GF-D8 (cell line): ENCODE data around the gene EIF3L.

Source experiments
- DNase-seq: peaks from one replicate; lab custom pipeline; 2025; lab: John Stamatoyannopoulos, UW

Gene EIF3L

GRCh38 chr22:37817705-37818408 lies 31.4 kb upstream of the EIF3L start:
- no peak for DNase-seq

DNA sequence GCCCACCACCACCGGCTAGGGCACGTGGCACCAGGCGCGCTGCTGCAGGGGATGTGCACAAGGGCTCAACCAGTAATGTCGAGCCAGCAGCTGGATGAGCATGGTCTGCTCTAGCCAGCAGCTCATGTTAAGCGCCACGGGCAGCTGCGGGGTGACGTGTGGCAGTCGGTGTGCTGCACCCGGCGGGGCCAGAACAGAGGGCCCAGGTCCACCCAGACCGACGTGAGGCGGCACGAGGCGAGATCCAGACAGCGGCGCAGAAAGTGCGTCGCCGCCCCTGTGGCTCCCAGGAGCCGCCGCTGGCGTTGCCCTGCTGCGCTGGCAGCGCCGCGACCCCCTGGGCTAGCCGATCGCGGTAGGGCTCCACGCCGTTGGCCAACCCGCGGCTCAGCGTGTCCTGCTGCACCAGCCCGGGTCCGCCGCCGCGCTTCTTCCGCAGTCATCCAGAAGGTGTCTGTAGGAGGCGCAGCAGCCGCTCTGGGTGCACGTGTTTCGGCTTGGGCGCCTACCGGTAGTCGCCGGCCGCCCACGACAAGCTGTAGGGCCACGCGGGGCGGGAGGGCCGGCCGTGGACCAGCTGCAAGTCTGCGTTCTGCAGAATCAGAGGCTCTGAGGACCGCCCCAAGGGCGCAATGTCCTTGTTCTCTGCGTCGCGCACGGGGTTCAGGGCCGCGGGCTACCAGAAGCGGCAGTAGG lies 30.7 kb upstream of the EIF3L start:
- DNase-seq = no peak

DNA sequence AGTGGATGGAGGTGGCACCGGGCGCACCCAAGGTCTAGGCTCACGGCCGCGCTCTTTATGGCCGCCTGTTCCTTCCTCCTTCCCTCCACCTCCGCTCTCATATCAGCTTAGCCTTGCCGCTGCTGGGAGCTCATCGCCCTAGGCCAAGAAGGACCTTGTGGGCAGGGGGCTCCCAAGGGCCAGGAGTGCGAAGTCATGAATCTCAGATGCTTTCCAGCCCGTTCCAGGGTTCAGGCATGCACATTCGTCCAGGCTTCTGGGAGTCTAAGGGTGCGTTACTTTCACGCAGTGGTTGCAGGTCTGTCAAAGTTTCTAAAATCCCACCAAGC lies 30.1 kb upstream of the EIF3L start:
- no peak for DNase-seq

DNA sequence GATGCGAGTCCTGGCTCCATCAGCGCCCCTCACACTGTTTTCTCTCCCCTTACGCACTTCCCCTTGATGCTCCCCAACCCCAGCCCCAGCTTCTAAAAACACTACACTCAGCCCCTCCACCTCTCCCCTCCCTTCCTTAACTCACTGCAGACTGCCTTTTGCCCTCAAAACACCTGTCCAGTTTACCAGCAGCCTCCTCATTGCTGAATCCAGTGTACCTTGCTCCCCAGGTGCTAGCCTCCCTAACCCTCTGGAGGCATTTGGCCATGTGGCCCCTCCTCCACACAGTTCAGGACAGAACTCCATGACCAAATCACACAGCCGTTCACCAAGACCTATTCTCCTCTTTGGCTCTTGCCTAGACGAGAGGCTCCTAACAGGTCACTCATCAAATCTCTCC lies 28.9 kb upstream of the EIF3L start:
- no peak for DNase-seq

DNA sequence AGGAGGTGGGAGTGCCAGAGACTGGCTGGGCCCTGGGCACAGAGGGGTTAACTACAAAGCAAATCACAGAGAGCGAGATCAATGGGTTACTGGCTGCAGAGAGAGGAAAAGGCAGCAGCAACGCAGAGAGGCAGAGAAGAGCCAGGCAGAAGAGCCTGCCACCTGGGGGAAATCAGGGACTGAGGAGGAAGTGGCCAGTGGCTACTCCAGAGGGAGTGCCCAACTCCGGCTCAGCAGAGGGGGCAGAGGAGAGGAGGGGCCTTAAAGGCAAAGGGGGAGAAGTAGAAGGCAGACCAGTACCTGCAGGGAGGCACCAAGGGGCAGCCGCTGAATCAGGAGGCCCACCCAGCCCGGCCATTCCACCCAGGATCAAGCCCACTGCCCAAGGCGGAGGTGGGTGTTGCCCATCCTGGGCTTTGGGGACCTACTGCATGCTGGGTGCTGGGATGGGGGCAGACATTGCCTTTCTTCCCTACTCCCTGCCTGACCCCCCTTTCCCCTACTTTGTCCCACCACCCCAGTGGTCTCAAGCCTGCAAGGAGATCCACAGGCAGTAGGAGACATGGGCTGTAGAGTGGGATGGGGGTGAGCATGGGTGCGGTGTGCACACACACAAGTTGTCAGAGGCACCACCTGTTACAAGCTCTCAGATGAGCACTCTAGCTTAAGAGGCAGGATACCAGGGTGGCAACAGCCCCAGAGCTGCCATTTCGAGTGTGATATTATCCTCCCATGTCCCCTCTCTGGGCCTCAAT lies 27.0 kb upstream of the EIF3L start:
- DNase-seq = no peak

DNA sequence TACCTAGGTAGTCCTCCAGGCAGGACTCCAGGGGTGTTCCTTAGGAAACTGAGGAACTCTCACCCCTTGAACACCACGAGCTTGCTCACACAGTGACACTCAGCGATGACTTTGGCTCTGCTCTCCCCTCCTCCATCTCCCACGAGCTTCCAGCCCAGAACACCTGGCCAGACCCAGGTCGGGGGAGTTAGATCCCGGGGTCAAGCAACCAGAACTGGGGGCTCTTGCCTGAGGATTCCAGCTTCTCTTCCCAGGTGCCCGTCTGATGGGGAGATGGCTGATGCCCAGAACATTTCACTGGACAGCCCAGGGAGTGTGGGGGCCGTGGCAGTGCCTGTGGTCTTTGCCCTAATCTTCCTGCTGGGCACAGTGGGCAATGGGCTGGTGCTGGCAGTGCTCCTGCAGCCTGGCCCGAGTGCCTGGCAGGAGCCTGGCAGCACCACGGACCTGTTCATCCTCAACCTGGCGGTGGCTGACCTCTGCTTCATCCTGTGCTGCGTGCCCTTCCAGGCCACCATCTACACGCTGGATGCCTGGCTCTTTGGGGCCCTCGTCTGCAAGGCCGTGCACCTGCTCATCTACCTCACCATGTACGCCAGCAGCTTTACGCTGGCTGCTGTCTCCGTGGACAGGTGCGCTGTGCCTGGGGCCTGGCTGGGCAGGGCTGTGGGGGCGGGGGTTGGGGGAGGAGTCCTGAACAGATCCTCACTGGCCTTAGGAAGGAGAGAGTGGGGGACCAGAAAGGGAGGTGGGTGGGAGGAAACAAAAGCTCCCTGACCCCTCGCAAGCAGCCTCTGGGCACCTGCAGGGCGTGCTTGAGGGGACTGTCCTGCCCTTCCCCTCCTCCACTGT lies 25.9 kb upstream of the EIF3L start, which contains the start of gene GALR3:
GALR3 (plus strand) TSS at position 249 of the 852 bp plus-strand sequence; CDS start at position 274, 25 bp downstream.
- no peak for DNase-seq

DNA sequence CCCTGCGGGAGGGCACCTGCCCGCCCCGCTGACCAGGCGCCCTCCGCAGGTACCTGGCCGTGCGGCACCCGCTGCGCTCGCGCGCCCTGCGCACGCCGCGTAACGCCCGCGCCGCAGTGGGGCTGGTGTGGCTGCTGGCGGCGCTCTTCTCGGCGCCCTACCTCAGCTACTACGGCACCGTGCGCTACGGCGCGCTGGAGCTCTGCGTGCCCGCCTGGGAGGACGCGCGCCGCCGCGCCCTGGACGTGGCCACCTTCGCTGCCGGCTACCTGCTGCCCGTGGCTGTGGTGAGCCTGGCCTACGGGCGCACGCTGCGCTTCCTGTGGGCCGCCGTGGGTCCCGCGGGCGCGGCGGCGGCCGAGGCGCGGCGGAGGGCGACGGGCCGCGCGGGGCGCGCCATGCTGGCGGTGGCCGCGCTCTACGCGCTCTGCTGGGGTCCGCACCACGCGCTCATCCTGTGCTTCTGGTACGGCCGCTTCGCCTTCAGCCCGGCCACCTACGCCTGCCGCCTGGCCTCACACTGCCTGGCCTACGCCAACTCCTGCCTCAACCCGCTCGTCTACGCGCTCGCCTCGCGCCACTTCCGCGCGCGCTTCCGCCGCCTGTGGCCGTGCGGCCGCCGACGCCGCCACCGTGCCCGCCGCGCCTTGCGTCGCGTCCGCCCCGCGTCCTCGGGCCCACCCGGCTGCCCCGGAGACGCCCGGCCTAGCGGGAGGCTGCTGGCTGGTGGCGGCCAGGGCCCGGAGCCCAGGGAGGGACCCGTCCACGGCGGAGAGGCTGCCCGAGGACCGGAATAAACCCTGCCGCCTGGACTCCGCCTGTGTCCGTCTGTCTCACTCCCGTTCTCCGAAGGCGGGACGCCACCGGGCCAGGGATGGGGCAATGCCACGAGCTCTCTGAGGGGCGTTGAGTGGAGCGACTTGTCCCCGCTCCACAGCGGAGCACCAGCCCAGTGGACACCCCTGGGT lies 24.3 kb upstream of the EIF3L start:
- DNase-seq = no peak

- DNase-seq = no peak
Observed at GRCh38 chr22:37827056-37827455, 22.2 kb upstream of the EIF3L start.

- no peak for DNase-seq
Observed at GRCh38 chr22:37830093-37830842, 19.0 kb upstream of the EIF3L start.

DNA sequence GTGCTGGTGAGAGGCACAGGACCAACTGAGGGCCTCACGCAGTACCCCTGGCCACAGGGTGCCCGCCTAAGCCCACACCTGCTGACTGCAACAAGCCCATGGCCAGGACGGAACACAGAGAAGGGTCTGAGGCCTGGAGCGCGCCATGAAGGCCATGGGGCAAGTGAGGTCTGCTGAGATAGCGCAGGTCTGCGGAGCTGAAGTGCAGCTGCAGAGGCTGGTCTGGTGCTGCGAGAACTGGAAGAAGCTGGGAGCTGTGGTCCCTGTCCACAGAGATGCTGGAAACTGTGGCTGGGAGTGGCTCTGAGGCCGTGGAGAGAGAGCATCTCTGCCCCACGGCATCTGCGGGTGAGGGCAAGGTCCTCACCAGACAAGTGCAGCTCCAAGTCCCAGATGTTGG lies 17.7 kb upstream of the EIF3L start:
- no peak for DNase-seq

GRCh38 chr22:37832022-37832857 lies 17.0 kb upstream of the EIF3L start:
- no peak for DNase-seq

GRCh38 chr22:37842015-37842793 lies 7.0 kb upstream of the EIF3L start:
- DNase-seq = no peak

- no peak for DNase-seq
Observed at GRCh38 chr22:37843741-37844089, 5.5 kb upstream of the EIF3L start.

DNA sequence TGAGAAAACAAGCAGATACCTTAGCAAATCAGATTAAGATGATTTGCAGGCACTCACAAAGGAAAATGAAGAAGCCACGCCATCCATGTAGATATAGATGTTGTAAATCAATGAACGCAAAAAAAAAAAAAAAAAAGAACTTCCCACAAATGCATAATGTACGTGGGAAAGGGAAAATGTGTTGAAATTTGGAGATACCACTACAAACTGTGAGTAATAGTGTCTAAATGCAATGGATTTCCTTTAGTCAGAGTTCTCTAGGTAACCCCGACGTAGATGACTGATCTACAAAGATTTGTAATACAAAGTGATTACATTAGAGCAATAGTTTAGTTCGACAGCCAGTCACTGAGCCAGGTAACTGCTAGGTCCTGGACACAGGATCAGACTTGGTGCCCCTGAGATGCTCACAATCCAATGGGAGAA lies 4.3 kb upstream of the EIF3L start:
- no peak for DNase-seq

DNA sequence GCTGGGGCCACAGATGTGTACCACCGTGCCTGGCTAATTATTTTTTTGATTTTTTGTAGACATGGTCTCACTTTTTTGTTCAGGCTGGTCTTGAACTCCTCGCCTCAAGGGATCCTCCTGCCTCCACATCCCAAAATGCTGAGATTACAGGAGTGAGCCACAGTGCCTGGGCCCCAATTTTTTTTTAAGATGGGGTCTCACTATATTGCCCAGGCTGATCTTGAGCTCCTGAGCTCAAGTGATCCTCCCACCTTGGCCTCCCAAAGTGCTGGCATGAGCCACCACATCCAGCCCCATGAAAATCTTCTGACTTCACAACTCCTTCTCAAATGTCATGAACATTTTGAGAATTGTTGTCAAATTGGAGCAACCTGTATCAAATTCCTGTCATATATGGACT lies 2.8 kb upstream of the EIF3L start:
- DNase-seq = no peak

GRCh38 chr22:37848587-37849088 lies 581 bp upstream of the EIF3L start:
- no peak for DNase-seq

- DNase-seq = no peak
Observed at GRCh38 chr22:37850801-37851200, 1.6 kb downstream of the EIF3L start.

DNA sequence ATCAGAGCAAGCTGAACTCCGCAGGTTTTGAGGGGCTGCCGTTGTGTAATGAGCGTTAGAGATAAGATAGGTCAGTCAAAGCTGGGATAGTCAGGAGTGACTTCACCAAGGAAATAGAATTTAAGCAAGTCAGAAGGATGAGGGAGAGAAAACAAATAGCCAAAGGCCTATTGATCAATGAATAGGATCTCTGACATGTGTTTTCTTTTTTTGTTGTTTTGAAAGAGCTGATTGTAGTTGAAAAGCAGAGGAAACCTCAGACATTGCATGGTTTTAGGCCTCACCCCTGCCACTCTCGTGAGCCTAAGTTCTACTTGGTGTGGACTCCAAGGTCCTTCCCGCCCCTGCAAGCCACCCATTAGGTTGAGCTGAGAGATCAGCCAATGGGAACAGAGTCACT lies 3.2 kb downstream of the EIF3L start:
- DNase-seq = no peak
